H9 (cell line): ENCODE data around the gene PPP1R13L. TPM values are rescaled to one million over a fixed set of nuclear protein-coding genes. Genes with fewer than 3 reads are reported as not detected.
A peak's percentile ranks its signal among the peaks of the same experiment; 100 is the strongest.

Experiments
- DNase-seq: peaks from one replicate; pipeline ENCODE4 v3.0.0-alpha.2; 2017
- H2AFZ ChIP-seq: one replicate; pipeline ENCODE4 v1.6.1; 2013; ENCODE audit warnings: mild to moderate bottlenecking, low read length, control low read depth, moderate library complexity
- H2AK5ac ChIP-seq: 2 replicates; pipeline ENCODE4 v1.6.1; 2013; ENCODE audit warnings: low read length, control low read depth, mixed read lengths; ENCODE audit not compliant: insufficient read length
- H2BK120ac ChIP-seq: one replicate; pipeline ENCODE4 v1.6.1; 2013; ENCODE audit warnings: low read depth, mild to moderate bottlenecking, low read length, control low read depth, inconsistent platforms; ENCODE audit not compliant: poor library complexity, severe bottlenecking
- H2BK12ac ChIP-seq: 2 replicates; pipeline ENCODE4 v1.6.1; 2013; ENCODE audit warnings: low read length, control low read depth, mixed read lengths, low read depth; ENCODE audit not compliant: insufficient read length
- H2BK15ac ChIP-seq: 2 replicates; pipeline ENCODE4 v1.6.1; 2013; ENCODE audit warnings: low read depth, low read length, control low read depth
- H2BK20ac ChIP-seq: one replicate; pipeline ENCODE4 v1.6.1; 2013; ENCODE audit warnings: low read depth, mild to moderate bottlenecking, low read length, control low read depth, inconsistent platforms; ENCODE audit not compliant: poor library complexity, severe bottlenecking
- H2BK5ac ChIP-seq: 2 replicates; pipeline ENCODE4 v1.6.1; 2013; ENCODE audit warnings: low read length, control low read depth, mixed read lengths; ENCODE audit not compliant: insufficient read length
- H3K14ac ChIP-seq: 2 replicates; pipeline ENCODE4 v1.6.1; 2013; ENCODE audit warnings: low read length, control low read depth; ENCODE audit not compliant: insufficient read depth
- H3K18ac ChIP-seq: 2 replicates; pipeline ENCODE4 v1.6.1; 2013; ENCODE audit warnings: low read depth, mild to moderate bottlenecking, mixed read lengths, low read length, control low read depth; ENCODE audit not compliant: insufficient read length
- H3K23ac ChIP-seq: 2 replicates; pipeline ENCODE4 v1.6.1; 2013; ENCODE audit warnings: low read length, control low read depth, mixed read lengths, low read depth; ENCODE audit not compliant: insufficient read length
- H3K23me2 ChIP-seq: 2 replicates; pipeline ENCODE4 v1.6.1; 2013; ENCODE audit warnings: low read depth, mild to moderate bottlenecking, mixed read lengths, low read length, control low read depth; ENCODE audit not compliant: insufficient read length, poor library complexity, severe bottlenecking
- H3K27ac ChIP-seq: 2 replicates; pipeline ENCODE4 v1.5.1; 2013; ENCODE audit warnings: low read length, control low read depth, mixed read lengths, low read depth; ENCODE audit not compliant: insufficient read length
- H3K27me3 ChIP-seq: 2 replicates; pipeline ENCODE4 v1.6.1; 2013; ENCODE audit warnings: low read length, control low read depth, inconsistent platforms; ENCODE audit not compliant: insufficient read depth
- H3K4ac ChIP-seq: 2 replicates; pipeline ENCODE4 v1.6.1; 2013; ENCODE audit warnings: low read depth, mild to moderate bottlenecking, control low read depth, inconsistent platforms, low read length, moderate library complexity
- H3K4me1 ChIP-seq: 2 replicates; pipeline ENCODE4 v1.6.1; 2013; ENCODE audit warnings: low read length, control low read depth, inconsistent platforms; ENCODE audit not compliant: insufficient read depth
- H3K4me2 ChIP-seq: 2 replicates; pipeline ENCODE4 v1.6.1; 2013; ENCODE audit warnings: low read length, control low read depth, mixed read lengths; ENCODE audit not compliant: insufficient read length, insufficient read depth
- H3K56ac ChIP-seq: 2 replicates; pipeline ENCODE4 v1.6.1; 2013; ENCODE audit warnings: low read depth, mild to moderate bottlenecking, mixed read lengths, low read length, control low read depth; ENCODE audit not compliant: insufficient read length
- H3K79me1 ChIP-seq: 2 replicates; pipeline ENCODE4 v1.6.1; 2013; ENCODE audit warnings: low read depth, mild to moderate bottlenecking, moderate library complexity, low read length, control low read depth, inconsistent platforms; ENCODE audit not compliant: insufficient read depth, poor library complexity, severe bottlenecking
- H3K79me2 ChIP-seq: 2 replicates; pipeline ENCODE4 v1.6.1; 2013; ENCODE audit warnings: low read length, control low read depth, inconsistent platforms; ENCODE audit not compliant: insufficient read depth
- H3K9ac ChIP-seq: 2 replicates; pipeline ENCODE4 v1.6.1; 2013; ENCODE audit warnings: low read length, control low read depth, mixed read lengths; ENCODE audit not compliant: insufficient read length; ENCODE audit errors: extremely low read depth
- H3K9me3 ChIP-seq: one replicate; pipeline ENCODE4 v1.6.1; 2013; ENCODE audit warnings: low read depth, low read length, inconsistent platforms; ENCODE audit not compliant: control insufficient read depth
- H3T11ph ChIP-seq: one replicate; pipeline ENCODE4 v1.6.1; 2013; ENCODE audit warnings: mild to moderate bottlenecking, low read length, control low read depth, inconsistent platforms
- H4K20me1 ChIP-seq: one replicate; pipeline ENCODE4 v1.6.1; 2013; ENCODE audit not compliant: control insufficient read depth, insufficient read length, insufficient read depth
- H4K5ac ChIP-seq: 2 replicates; pipeline ENCODE4 v1.6.1; 2013; ENCODE audit warnings: low read depth, mild to moderate bottlenecking, mixed read lengths, low read length, control low read depth; ENCODE audit not compliant: insufficient read length
- H4K8ac ChIP-seq: replicated peaks from 2 replicates; pipeline ENCODE4 v1.6.1; 2013; ENCODE audit warnings: low read length, control low read depth, mixed read lengths, low read depth; ENCODE audit not compliant: insufficient read length
- H4K91ac ChIP-seq: 2 replicates; pipeline ENCODE4 v1.6.1; 2013; ENCODE audit warnings: low read depth, mild to moderate bottlenecking, moderate library complexity, mixed read lengths, low read length, control low read depth; ENCODE audit not compliant: insufficient read length
- H3K27ac Mint-ChIP-seq, 3 experiments: 2 replicates in 2 of 3; 3 replicates in 1 of 3; pipeline ENCODE4 v1.8.0; 2020 to 2021; ENCODE audit warnings: mixed read lengths in 3 of 3, mild to moderate bottlenecking in 1 of 3, moderate library complexity in 1 of 3
- H3K27me3 Mint-ChIP-seq: 2 replicates; pipeline ENCODE4 v1.8.0; 2021; ENCODE audit warnings: low read depth, mild to moderate bottlenecking, moderate library complexity, mixed read lengths
- H3K36me3 Mint-ChIP-seq, 3 experiments: 2 replicates in 2 of 3; 3 replicates in 1 of 3; pipeline ENCODE4 v1.8.0; 2020 to 2021; ENCODE audit warnings: low read depth in 3 of 3, mixed read lengths in 3 of 3; ENCODE audit not compliant: insufficient read depth in 1 of 3
- H3K4me1 Mint-ChIP-seq, 2 experiments: 2 replicates each; pipeline ENCODE4 v1.8.0; 2020; ENCODE audit warnings: mixed read lengths in 2 of 2
- H3K4me3 Mint-ChIP-seq, 2 experiments: 2 replicates in 1 of 2; 3 replicates in 1 of 2; pipeline ENCODE4 v1.8.0; 2020 to 2021; ENCODE audit warnings: mild to moderate bottlenecking in 2 of 2, mixed read lengths in 2 of 2, moderate library complexity in 1 of 2
- H3K9me3 Mint-ChIP-seq, 2 experiments: 2 replicates in 1 of 2; 3 replicates in 1 of 2; pipeline ENCODE4 v1.8.0; 2020; ENCODE audit warnings: mild to moderate bottlenecking in 2 of 2, mixed read lengths in 2 of 2, moderate library complexity in 1 of 2
- WGBS: extraction: QIAGEN DNeasy Blood & Tissue Kit; methylation state at CpG from one replicate; pipeline ENCODE4 v1.1.7; 2013; ENCODE audit warnings: missing lambda C conversion rate, low lambda C conversion rate, mixed read lengths; ENCODE audit not compliant: insufficient read length; ENCODE audit errors: extremely low coverage; 5-methylcytosine and 5-hydroxymethylcytosine counted together
- total RNA-seq: library from RNA; stranded (reverse); gene quantifications from 2 replicates; pipeline ENCODE4 v1.2.1, GENCODE V29; 2021
- TF ChIP-seq, protein P1 (sequence below): fragments of 200-600 bp; sonication (generic); conservative IDR thresholded peaks from 3 replicates; pipeline ENCODE4 v1.8.0; 2021; ENCODE audit warnings: antibody characterized with exemption, mild to moderate bottlenecking

Gene PPP1R13L
- total RNA-seq, 1 experiment from 2014 or later = 42.6 TPM

- no peaks in the 10 kb centered on the region; a peak in 1 of 5 replicates for H3K9me3 Mint-ChIP-seq
- H2BK15ac ChIP-seq = no peak overlapping the region
- H3K79me1 ChIP-seq = no peaks in the 10 kb centered on the region
- H3K23me2 ChIP-seq = peaks cover 10% of the 10 kb centered on the region
- no peak overlapping the region for H3K18ac ChIP-seq
- H3T11ph ChIP-seq = no peak overlapping the region
- H2BK120ac ChIP-seq = no peak overlapping the region
- H4K20me1 ChIP-seq = no peaks in the 10 kb centered on the region
- H2AFZ ChIP-seq = no peak overlapping the region
- H2BK12ac ChIP-seq = no peak overlapping the region
- no peak overlapping the region for H3K4me2 ChIP-seq
- H3K27ac Mint-ChIP-seq = no peak overlapping the region
- no peak overlapping the region for H2AK5ac ChIP-seq
- H3K23ac ChIP-seq = no peak overlapping the region
- TF ChIP-seq, protein P1, sequence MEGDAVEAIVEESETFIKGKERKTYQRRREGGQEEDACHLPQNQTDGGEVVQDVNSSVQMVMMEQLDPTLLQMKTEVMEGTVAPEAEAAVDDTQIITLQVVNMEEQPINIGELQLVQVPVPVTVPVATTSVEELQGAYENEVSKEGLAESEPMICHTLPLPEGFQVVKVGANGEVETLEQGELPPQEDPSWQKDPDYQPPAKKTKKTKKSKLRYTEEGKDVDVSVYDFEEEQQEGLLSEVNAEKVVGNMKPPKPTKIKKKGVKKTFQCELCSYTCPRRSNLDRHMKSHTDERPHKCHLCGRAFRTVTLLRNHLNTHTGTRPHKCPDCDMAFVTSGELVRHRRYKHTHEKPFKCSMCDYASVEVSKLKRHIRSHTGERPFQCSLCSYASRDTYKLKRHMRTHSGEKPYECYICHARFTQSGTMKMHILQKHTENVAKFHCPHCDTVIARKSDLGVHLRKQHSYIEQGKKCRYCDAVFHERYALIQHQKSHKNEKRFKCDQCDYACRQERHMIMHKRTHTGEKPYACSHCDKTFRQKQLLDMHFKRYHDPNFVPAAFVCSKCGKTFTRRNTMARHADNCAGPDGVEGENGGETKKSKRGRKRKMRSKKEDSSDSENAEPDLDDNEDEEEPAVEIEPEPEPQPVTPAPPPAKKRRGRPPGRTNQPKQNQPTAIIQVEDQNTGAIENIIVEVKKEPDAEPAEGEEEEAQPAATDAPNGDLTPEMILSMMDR = no peak
- H3K4me3 Mint-ChIP-seq = peak overlapping the region in 1 of 2 experiments; percentile 40; a peak in 1 of 5 replicates
- H3K9ac ChIP-seq = no peak overlapping the region
- H3K27ac ChIP-seq = no peak overlapping the region
- H3K9me3 ChIP-seq = no peaks in the 10 kb centered on the region
- no peak overlapping the region for H4K91ac ChIP-seq
- no peaks in the 10 kb centered on the region for H3K27me3 ChIP-seq
- H2BK20ac ChIP-seq = no peak overlapping the region
- no peak overlapping the region for H2BK5ac ChIP-seq
- H3K27me3 Mint-ChIP-seq = no peaks in the 10 kb centered on the region
- H3K4me1 ChIP-seq = peaks cover 2% of the 10 kb centered on the region; the same call in 1 of the 2 replicates
- WGBS = no CpG with 5 or more reads among the region's 6 CpGs
- H4K5ac ChIP-seq = no peak overlapping the region
- DNase-seq = no peak
- no peak overlapping the region for H3K14ac ChIP-seq
- peaks cover 17 to 42% (median 41%) of the 10 kb centered on the region in 3 experiments; a peak in 6 of 7 replicates for H3K36me3 Mint-ChIP-seq
- no peaks in the 10 kb centered on the region for H3K79me2 ChIP-seq
- H3K4ac ChIP-seq = no peak overlapping the region
- H4K8ac ChIP-seq = no peak overlapping the region
- peaks cover 23 to 30% of the 10 kb centered on the region in 2 experiments for H3K4me1 Mint-ChIP-seq
- H3K56ac ChIP-seq = no peak overlapping the region
Measured at GRCh38 chr19:45420871-45421270, 16.0 kb upstream of the PPP1R13L start.
